ENCODE results near the gene TCF4. TPM values are rescaled to one million over a fixed set of nuclear protein-coding genes. Genes with fewer than 3 reads are reported as not detected.

Gene TCF4
- total RNA-seq, 1 experiment from 2014 or later = 143 TPM

DNA sequence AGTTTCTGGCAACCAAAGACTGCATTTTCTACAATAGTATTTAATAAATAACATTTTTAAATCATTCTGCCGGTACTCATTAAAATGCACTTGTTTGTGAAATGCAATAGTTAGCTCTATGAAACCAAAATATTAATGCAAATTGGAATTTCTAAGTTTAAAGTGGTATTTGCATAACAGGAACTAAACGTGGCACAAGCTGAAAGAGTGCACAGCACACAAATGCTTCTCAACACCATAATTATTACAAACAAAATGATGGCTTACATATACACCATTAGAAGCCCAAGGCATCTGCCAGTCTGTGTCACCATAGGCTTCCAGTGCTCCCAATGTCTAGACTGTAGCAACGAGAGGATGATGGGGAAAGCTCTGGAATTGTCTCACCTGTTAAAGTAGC is 280.5 kb downstream of the TCF4 start:
- no peak overlapping the region for H3K4me3 ChIP-seq (ENCODE audit: low read depth, low read length, poor library complexity, severe bottlenecking)
- no peak overlapping the region for H3K27ac ChIP-seq (ENCODE audit: low read depth, low read length, poor library complexity, severe bottlenecking)
- no peak for DNase-seq (ENCODE audit: low spot score)
- no peaks in the 10 kb centered on the region for H3K9me3 ChIP-seq (ENCODE audit: low read depth, low read length, poor library complexity, severe bottlenecking)
- H3K27me3 ChIP-seq (replicated peaks; ENCODE audit: insufficient read depth, low read depth, low read length, poor library complexity) = no peaks in the 10 kb centered on the region
- CTCF ChIA-PET = no interaction called here
- TF ChIP-seq CTCF (conservative IDR thresholded peaks at IDR 0.05; ENCODE audit: low read depth, low read length) (no peak), EZH2 (IDR thresholded peaks at IDR 0.05; ENCODE audit: borderline replicate concordance, low read depth, low read length, poor library complexity, severe bottlenecking) (no peak)
- no peaks in the 10 kb centered on the region for H3K36me3 ChIP-seq (ENCODE audit: insufficient read depth, low read length, poor library complexity, severe bottlenecking)
- peaks cover 49% of the 10 kb centered on the region for H3K4me1 ChIP-seq (ENCODE audit: insufficient read depth, low read length, poor library complexity, severe bottlenecking)
- POLR2A ChIA-PET (ENCODE audit: low non-redundant PET) = no interaction called here
- BruUV-seq (replicated peaks) = no TSS peak
- intact Hi-C loops (cut with micrococcal nuclease; ENCODE audit: unreplicated experiment) = no loop called here

- POLR2A ChIA-PET (ENCODE audit: low non-redundant PET) = no interaction called here
- intact Hi-C loops (cut with micrococcal nuclease; ENCODE audit: unreplicated experiment) = no loop called here
- TF ChIP-seq EZH2 (IDR thresholded peaks at IDR 0.05; ENCODE audit: borderline replicate concordance, low read depth, low read length, poor library complexity, severe bottlenecking) (no peak), CTCF (conservative IDR thresholded peaks at IDR 0.05; ENCODE audit: low read depth, low read length) (no peak)
- Histone ChIP-seq H3K4me3 (ENCODE audit: low read depth, low read length, poor library complexity, severe bottlenecking) (no peak overlapping the region), H3K9me3 (ENCODE audit: low read depth, low read length, poor library complexity, severe bottlenecking) (no peaks in the 10 kb centered on the region), H3K27me3 (replicated peaks; ENCODE audit: insufficient read depth, low read depth, low read length, poor library complexity) (no peaks in the 10 kb centered on the region), H3K27ac (ENCODE audit: low read depth, low read length, poor library complexity, severe bottlenecking) (no peak overlapping the region), H3K4me1 (ENCODE audit: insufficient read depth, low read length, poor library complexity, severe bottlenecking) (peaks cover 49% of the 10 kb centered on the region), H3K36me3 (ENCODE audit: insufficient read depth, low read length, poor library complexity, severe bottlenecking) (no peaks in the 10 kb centered on the region)
- DNase-seq (ENCODE audit: low spot score) = no peak
- CTCF ChIA-PET = interaction anchor here (0.5 kb wide), 1 partner anchor 225 kb away, joined by 4 read pairs; no protein-coding TSS in a partner anchor
- BruUV-seq (replicated peaks) = no TSS peak
These were observed 281.5 kb downstream of the TCF4 start for GRCh38 chr18:55306359-55307024.

DNA sequence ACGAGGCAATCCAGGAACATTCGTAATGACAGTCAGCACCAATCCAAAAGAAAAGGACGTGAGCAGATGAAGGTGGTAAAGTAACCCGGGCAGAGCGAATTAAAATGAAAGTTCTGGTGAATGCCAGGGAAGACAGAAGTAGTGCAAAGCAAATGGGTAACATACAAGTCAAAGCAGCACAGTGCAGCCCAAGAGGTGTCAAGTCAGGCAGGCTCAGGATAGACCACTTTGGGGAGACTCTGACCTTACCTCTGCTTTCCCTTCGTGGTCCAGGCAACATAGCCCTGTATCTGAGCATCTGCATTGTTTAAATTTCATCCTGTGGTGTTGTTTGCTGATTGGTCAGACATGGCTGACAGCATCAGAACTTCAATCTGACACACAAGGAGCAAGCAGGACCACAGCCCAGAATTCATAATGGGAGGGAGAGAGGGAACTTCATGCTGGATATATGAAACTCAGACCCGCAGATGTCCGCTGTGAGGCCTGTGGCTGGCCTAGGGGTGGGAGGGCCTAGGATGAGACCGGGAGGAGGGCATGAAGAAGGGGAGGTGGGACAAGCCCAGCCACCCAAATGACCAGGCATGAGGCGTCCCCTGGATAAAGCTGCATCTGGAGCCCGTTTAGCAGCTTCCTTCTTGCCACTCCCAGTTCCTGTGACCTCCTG is 285.7 kb downstream of the TCF4 start:
- BruUV-seq (replicated peaks) = no TSS peak
- no peak overlapping the region for H3K27ac ChIP-seq (ENCODE audit: low read depth, low read length, poor library complexity, severe bottlenecking)
- peaks cover 42% of the 10 kb centered on the region for H3K4me1 ChIP-seq (ENCODE audit: insufficient read depth, low read length, poor library complexity, severe bottlenecking)
- ChIA-PET POLR2A (ENCODE audit: low non-redundant PET) (no interaction called here), CTCF (interaction anchor here (1.3 kb wide), 1 partner anchor 67 kb away, joined by 3 read pairs; no protein-coding TSS in a partner anchor)
- no peaks in the 10 kb centered on the region for H3K27me3 ChIP-seq (replicated peaks; ENCODE audit: insufficient read depth, low read depth, low read length, poor library complexity)
- no peaks in the 10 kb centered on the region for H3K36me3 ChIP-seq (ENCODE audit: insufficient read depth, low read length, poor library complexity, severe bottlenecking)
- intact Hi-C loops (cut with micrococcal nuclease; ENCODE audit: unreplicated experiment) = no loop called here
- no peaks in the 10 kb centered on the region for H3K9me3 ChIP-seq (ENCODE audit: low read depth, low read length, poor library complexity, severe bottlenecking)
- H3K4me3 ChIP-seq (ENCODE audit: low read depth, low read length, poor library complexity, severe bottlenecking) = no peak overlapping the region
- DNase-seq (ENCODE audit: low spot score) = no peak
- TF ChIP-seq EZH2 (IDR thresholded peaks at IDR 0.05; ENCODE audit: borderline replicate concordance, low read depth, low read length, poor library complexity, severe bottlenecking) (no peak), CTCF (conservative IDR thresholded peaks at IDR 0.05; ENCODE audit: low read depth, low read length) (no peak)

All from A673 (cell line).